ENCODE measurements around the gene HPSE.

HPSE gene

GRCh38 chr4:83334425-83335241, at the start of gene HPSE:
TSS of gene HPSE (minus strand) at chr4:83334848. CDS start at chr4:83334782, 66 bp downstream.
- DNase-seq: peak; percentile 43 to 64

DNA sequence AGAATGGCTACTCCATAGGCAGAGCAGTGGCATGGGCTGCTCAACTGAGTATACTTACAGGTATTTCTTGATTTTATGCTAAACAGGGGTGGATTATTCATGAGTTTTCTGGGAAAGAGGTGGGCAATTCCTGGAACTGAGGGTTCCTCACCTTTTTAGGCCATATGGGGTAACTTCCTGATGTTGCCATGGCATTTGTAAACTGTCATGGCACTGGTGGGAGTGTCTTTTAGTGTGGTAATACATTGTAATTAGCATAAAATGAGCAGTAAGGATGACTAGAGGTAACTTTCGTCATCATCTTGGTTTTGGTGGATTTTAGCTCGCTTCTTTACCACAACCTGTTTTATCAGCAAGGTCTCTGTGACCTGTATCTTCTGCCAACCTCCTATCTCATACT, 48.2 kb upstream of the HPSE start:
- no peak for DNase-seq

DNA sequence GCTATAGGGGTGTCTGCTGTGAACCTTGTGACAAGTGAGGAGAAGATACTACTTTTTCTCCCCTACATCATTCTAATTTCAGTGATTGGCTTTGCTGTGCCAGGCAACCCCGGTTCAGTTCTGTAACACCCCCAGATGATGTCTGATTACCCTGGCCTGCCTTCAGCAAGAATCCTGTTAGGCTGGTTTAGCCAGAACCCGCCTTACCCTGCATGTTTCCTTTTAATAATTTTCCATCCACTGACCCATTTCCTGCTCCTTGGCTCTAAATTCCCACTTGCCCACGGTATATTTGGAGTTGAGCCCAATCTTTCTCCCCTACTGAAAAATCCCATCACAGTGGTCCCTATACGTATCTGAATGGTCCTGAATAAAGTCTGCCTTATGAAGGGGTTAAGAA, 46.5 kb upstream of the HPSE start:
- DNase-seq: no peak

- no peak for DNase-seq
Observed at GRCh38 chr4:83378419-83378818, 43.8 kb upstream of the HPSE start.

- DNase-seq: no peak
Observed at GRCh38 chr4:83372931-83373330, 38.3 kb upstream of the HPSE start.

- no peak for DNase-seq
Observed at GRCh38 chr4:83371936-83372335, 37.3 kb upstream of the HPSE start.

- no peak for DNase-seq
Observed at GRCh38 chr4:83371235-83371634, 36.6 kb upstream of the HPSE start.

GRCh38 chr4:83370640-83370906, 35.9 kb upstream of the HPSE start:
- no peak for DNase-seq

DNA sequence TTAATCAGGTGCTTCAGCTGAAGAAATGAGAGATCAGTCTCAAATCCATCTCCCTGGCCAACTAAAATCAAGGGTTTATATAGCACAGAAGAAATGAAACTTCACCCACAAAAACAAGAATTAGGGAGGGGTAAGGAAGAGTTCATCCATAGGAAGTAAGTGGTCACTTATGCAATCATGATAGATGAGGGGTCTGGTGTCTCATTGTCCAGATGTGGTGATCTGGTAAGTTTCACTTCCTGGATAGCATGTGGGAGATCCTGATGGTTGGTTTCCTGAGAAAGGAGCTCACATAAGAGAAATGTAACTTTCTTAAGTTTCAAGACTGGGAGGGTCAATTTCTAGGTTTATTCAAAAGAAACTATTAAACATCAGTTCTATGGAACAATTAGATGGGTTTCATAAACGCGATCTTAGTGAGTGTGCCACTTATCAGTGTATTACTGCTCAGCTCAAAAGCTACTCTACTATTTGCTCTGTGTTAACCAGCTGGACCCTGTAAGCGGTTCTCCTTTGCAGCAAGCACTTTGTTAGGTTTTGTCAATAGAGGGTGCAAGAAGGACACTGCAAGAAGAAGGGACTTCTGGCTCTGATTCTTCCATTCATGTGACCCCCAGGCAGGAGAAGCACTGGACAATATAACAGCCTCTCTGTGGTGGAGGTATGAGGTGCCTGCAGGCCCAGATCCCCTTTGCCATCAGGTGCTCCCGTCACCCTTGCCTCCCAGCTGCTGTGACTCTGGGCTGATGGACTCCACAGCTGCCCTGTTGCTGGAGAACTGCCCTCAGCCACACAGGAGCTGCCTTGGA, 35.4 kb upstream of the HPSE start:
- peak; percentile 70 to 71 for DNase-seq

- DNase-seq: no peak
Observed at GRCh38 chr4:83364312-83364711, 29.7 kb upstream of the HPSE start.

- peak; percentile 10 to 33 for DNase-seq
Observed at GRCh38 chr4:83362492-83363329, 28.1 kb upstream of the HPSE start.

- peak in 1 of 2 donors; percentile 17 for DNase-seq
Observed at GRCh38 chr4:83361416-83362103, 26.9 kb upstream of the HPSE start.

GRCh38 chr4:83360018-83360417, 25.4 kb upstream of the HPSE start:
- DNase-seq: no peak

- no peak for DNase-seq
Observed at GRCh38 chr4:83358410-83358809, 23.8 kb upstream of the HPSE start.

DNA sequence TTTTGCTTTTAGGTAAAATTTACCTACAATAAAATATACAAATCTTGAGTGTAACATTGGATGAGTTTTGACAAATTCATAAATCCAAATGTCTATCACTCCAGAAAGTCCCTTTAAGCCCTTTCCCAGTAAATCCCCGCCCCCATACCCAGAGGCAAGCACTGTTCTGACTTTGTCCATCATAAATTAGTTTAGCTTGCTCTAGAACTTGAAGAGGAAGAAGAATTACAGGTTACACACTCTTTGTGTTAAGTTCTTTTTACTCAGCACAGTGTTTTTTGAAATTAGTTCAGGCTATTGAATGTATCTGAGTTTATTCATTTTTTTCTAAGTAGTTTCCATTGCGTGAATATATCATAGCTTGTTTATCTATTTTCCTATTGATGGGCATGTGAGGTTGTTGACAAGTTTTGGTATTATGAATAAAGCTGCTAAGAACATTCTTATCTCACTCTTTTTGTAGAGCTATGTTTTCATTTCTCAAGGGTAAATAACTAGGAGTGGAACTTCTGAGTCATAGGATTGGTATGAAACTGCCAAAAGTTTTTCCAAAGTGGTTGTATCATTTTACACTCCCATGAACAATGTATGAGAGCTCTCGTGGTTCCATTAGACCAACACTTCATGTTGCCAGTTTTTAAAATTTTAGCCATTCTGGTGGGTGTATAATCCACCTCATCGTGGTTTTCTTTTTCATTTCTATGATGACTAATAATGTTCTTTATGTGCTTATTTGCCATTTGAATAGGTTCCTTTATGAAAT, 22.4 kb upstream of the HPSE start:
- DNase-seq: no peak

- DNase-seq: no peak
Observed at GRCh38 chr4:83353516-83353915, 18.9 kb upstream of the HPSE start.

GRCh38 chr4:83348074-83348473, 13.4 kb upstream of the HPSE start:
- no peak for DNase-seq

DNA sequence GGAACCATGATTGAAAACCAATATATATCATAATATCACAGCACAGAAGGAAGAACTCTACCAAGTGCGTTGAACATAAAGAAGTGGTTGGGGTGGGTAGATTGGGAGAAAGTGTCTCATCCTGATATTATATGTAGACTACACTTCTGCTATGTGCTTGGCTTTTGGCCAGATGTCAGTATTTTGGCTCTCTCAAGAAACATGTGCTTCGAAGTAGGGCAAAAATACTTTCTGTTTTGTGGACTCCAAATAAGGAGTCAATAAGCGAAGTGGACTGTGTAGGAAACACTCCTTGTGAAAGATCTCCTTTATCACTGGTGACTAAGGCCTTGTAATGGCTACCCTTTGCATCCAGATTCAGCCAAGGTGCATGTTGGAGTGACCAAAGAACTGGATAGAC, 7.8 kb upstream of the HPSE start:
- no peak for DNase-seq

DNA sequence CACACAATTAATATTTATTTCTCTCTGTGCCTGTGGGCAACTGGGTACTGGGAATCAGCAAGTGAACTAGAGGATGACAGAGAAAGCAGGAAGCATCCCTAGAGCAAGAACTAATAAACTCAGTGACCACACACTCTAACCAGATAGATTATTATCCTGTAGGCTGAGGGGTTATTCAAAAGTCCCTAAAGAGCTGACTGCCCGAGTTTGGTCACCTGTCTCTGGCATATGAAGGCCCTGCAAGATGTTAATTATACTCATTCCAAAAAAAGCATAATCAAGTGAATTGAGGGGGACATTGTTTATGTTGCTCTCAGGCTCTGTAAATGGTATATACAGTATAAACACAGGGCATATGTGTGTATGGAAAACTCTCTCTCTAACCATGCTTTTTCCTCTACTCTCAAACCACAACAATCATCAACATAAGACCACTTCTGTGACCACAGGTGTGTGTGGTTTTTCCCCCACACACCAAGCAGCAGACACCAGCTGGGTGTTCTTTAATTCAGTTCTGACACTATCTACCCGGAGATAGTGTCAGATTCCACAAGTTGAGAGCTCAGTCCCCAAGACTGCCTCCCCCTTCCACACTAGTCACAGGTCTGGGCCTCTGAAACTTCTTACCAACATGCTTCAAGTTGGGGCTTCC, 6.2 kb upstream of the HPSE start:
- no peak for DNase-seq

GRCh38 chr4:83339573-83339972, 4.9 kb upstream of the HPSE start:
- DNase-seq: no peak

DNA sequence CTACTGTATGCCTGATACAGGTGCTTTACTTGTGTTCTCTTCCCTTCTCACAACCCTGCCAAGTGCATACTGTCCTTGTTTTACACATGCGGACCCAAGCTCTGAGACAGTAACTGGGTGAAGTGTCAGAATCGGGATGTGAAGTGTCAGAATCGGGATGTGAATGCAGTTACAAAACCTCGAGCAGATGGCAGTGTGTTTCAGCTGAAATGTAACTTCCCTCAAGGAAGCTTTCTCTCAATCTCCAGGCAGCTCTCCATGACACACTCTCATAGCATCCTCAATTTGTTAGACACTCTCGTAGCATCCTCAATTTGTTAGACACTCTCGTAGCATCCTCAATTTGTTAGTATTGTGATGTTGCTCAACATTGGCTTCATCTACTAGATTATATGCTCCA, 1.1 kb upstream of the HPSE start:
- DNase-seq: peak; percentile 44 to 58

GRCh38 chr4:83331956-83332355, 2.7 kb downstream of the HPSE start:
- peak; percentile 60 to 65 for DNase-seq

All from inflammatory macrophage treated with lipopolysaccharide for 1 hour (primary cell).